Gastrocnemius medialis (tissue), 4 donors: ENCODE data around the gene PLXNC1. TPM values are rescaled to one million over a fixed set of nuclear protein-coding genes. Genes with fewer than 3 reads are reported as not detected.

Experiments used
- ATAC-seq, 2 donors: fragments of 150-250 bp; one replicate each; pipeline ENCODE4 v1.9.1; 2016
- DNase-seq, 2 donors: peaks; one replicate each; pipeline ENCODE4 v3.0.0-alpha.2; 2019
- H3K27ac ChIP-seq, 4 donors: fragments of 200-600 bp; sonication (generic); 1 replicate in 1 of 4; 2 replicates in 3 of 4; pipeline ENCODE4 v1.5.1; 2016 to 2018; ENCODE audit warnings: mild to moderate bottlenecking in 2 of 4, moderate library complexity in 1 of 4
- H3K27me3 ChIP-seq, 3 donors: fragments of 200-600 bp; sonication (generic) in 2 of 3; 1 replicate in 1 of 3; 2 replicates in 2 of 3; pipeline versions ENCODE4 v1.5.1 to v1.6.0; 2016 to 2019; ENCODE audit warnings: mild to moderate bottlenecking in 1 of 3, moderate library complexity in 1 of 3
- H3K36me3 ChIP-seq, 2 donors: fragments of 200-600 bp; sonication (generic) in 1 of 2; one replicate each; pipeline ENCODE4 v1.5.1; 2017 to 2018
- H3K4me1 ChIP-seq, 2 donors: fragments of 200-600 bp; sonication (generic) in 1 of 2; one replicate each; pipeline ENCODE4 v1.5.1; 2016 to 2017; ENCODE audit warnings: mild to moderate bottlenecking in 2 of 2
- H3K4me3 ChIP-seq, 4 donors: fragments of 200-600 bp; sonication (generic) in 3 of 4; 1 replicate in 1 of 4; 2 replicates in 3 of 4; pipeline ENCODE4 v1.5.1; 2016 to 2019; ENCODE audit warnings: mild to moderate bottlenecking in 2 of 4
- H3K9me3 ChIP-seq, 3 donors: fragments of 200-600 bp; sonication (generic) in 2 of 3; 1 replicate in 1 of 3; 2 replicates in 2 of 3; pipeline ENCODE4 v1.5.1; 2016 to 2019
- CTCF ChIP-seq, 5 experiments: fragments of 450-650 bp in 3 of 5; fragments of 200-600 bp in 2 of 5; sonication (generic) in 2 of 5; IDR thresholded peaks in 4 of 5; conservative IDR thresholded peaks in 1 of 5; 1 replicate in 4 of 5; 2 replicates in 1 of 5; pipeline ENCODE4 v1.5.1; 2016 to 2019; ENCODE audit warnings: antibody characterized with exemption in 5 of 5, mild to moderate bottlenecking in 3 of 5, moderate library complexity in 3 of 5
- POLR2A ChIP-seq, 2 donors: fragments of 450-650 bp; IDR thresholded peaks; one replicate each; pipeline ENCODE4 v1.6.1; 2017; ENCODE audit warnings: antibody characterized with exemption in 2 of 2, mild to moderate bottlenecking in 2 of 2, moderate library complexity in 2 of 2
- in situ Hi-C, 4 donors: fragments of 200-750 bp; cut with MboI; loops; one replicate each; pipeline versions ENCODE4 v1.15.0 to v1.8.0; 2017; ENCODE audit warnings: low sequenced_read_pairs in 4 of 4
- intact Hi-C: fragments of 100-400 bp; cut with DNase I; formaldehyde crosslinking; loops from one replicate; pipeline ENCODE4 v1.15.1; 2023; ENCODE audit warnings: low total_unique reads
- total RNA-seq, 4 donors: library from RNA; depleted of rRNA; stranded (reverse); fragments of >200 nt; gene quantifications; one replicate each; pipeline versions ENCODE4 v1.1.0 to v1.2.3, GENCODE V29; 2016

The PLXNC1 gene
- total RNA-seq, 4 donors from 2014 or later, result 0.62 to 2.2 (median 1.2) TPM

GRCh38 chr12:94179723-94180122, 31.3 kb downstream of the PLXNC1 start:
- no peaks in the 10 kb centered on the region for H3K9me3 ChIP-seq
- ATAC-seq, result no peak
- no peak for DNase-seq
- H3K4me3 ChIP-seq, result no peak overlapping the region
- H3K27ac ChIP-seq, result no peak overlapping the region
- no peaks in the 10 kb centered on the region for H3K27me3 ChIP-seq
- intact Hi-C loops (no loop called here), in situ Hi-C loops (no loop called here)
- TF ChIP-seq CTCF (IDR thresholded peaks at IDR 0.05 in 4 of 5, conservative IDR thresholded peaks at IDR 0.05 in 1 of 5), result no peak
- TF ChIP-seq POLR2A (IDR thresholded peaks at IDR 0.05), result no peak
- H3K4me1 ChIP-seq, result no peaks in the 10 kb centered on the region
- H3K36me3 ChIP-seq, result no peaks in the 10 kb centered on the region

- no peak for TF ChIP-seq CTCF (IDR thresholded peaks at IDR 0.05 in 4 of 5, conservative IDR thresholded peaks at IDR 0.05 in 1 of 5)
- TF ChIP-seq POLR2A (IDR thresholded peaks at IDR 0.05), result no peak
- intact Hi-C loops (no loop called here), in situ Hi-C loops (no loop called here)
- H3K9me3 ChIP-seq, result no peaks in the 10 kb centered on the region
- H3K27ac ChIP-seq, result no peak overlapping the region
- no peak for ATAC-seq
- no peaks in the 10 kb centered on the region for H3K27me3 ChIP-seq
- H3K36me3 ChIP-seq, result no peaks in the 10 kb centered on the region
- DNase-seq, result no peak
- no peaks in the 10 kb centered on the region for H3K4me1 ChIP-seq
- no peak overlapping the region for H3K4me3 ChIP-seq
These were observed 32.4 kb downstream of the PLXNC1 start for GRCh38 chr12:94180558-94181296.

GRCh38 chr12:94182986-94183707, 34.8 kb downstream of the PLXNC1 start:
- Histone ChIP-seq H3K4me3 (no peak overlapping the region), H3K27me3 (peaks cover 0 to 3% (median 0%) of the 10 kb centered on the region in 3 donors), H3K4me1 (no peaks in the 10 kb centered on the region), H3K27ac (no peak overlapping the region), H3K36me3 (no peaks in the 10 kb centered on the region), H3K9me3 (no peaks in the 10 kb centered on the region)
- DNase-seq (no peak), ATAC-seq (no peak)
- TF ChIP-seq CTCF (IDR thresholded peaks at IDR 0.05 in 4 of 5, conservative IDR thresholded peaks at IDR 0.05 in 1 of 5), result no peak
- TF ChIP-seq POLR2A (IDR thresholded peaks at IDR 0.05), result no peak
- intact Hi-C loops, result no loop called here
- in situ Hi-C loops, result no loop called here

- no peak for ATAC-seq
- peaks cover 0 to 3% (median 0%) of the 10 kb centered on the region in 3 donors for H3K27me3 ChIP-seq
- H3K9me3 ChIP-seq, result no peaks in the 10 kb centered on the region
- in situ Hi-C loops (no loop called here), intact Hi-C loops (no loop called here)
- no peak overlapping the region for H3K27ac ChIP-seq
- H3K4me3 ChIP-seq, result no peak overlapping the region
- DNase-seq, result no peak
- no peaks in the 10 kb centered on the region for H3K36me3 ChIP-seq
- TF ChIP-seq CTCF (IDR thresholded peaks at IDR 0.05 in 4 of 5, conservative IDR thresholded peaks at IDR 0.05 in 1 of 5) (no peak), POLR2A (IDR thresholded peaks at IDR 0.05) (no peak)
- H3K4me1 ChIP-seq, result no peaks in the 10 kb centered on the region
These were observed 35.5 kb downstream of the PLXNC1 start for GRCh38 chr12:94183708-94184379.
